ENCODE results near the gene RPL13.

- TF ChIP-seq, protein P1, sequence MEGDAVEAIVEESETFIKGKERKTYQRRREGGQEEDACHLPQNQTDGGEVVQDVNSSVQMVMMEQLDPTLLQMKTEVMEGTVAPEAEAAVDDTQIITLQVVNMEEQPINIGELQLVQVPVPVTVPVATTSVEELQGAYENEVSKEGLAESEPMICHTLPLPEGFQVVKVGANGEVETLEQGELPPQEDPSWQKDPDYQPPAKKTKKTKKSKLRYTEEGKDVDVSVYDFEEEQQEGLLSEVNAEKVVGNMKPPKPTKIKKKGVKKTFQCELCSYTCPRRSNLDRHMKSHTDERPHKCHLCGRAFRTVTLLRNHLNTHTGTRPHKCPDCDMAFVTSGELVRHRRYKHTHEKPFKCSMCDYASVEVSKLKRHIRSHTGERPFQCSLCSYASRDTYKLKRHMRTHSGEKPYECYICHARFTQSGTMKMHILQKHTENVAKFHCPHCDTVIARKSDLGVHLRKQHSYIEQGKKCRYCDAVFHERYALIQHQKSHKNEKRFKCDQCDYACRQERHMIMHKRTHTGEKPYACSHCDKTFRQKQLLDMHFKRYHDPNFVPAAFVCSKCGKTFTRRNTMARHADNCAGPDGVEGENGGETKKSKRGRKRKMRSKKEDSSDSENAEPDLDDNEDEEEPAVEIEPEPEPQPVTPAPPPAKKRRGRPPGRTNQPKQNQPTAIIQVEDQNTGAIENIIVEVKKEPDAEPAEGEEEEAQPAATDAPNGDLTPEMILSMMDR (IDR thresholded peaks at IDR 0.05; ENCODE audit: insufficient read depth, low read length, poor library complexity, severe bottlenecking) = no peak
- TF ChIP-seq EZH2phosphoT487 (conservative IDR thresholded peaks at IDR 0.05; ENCODE audit: low read length) = no peak
Observed at GRCh38 chr16:89582614-89583196, 22.2 kb downstream of the RPL13 start.

All from SU-DHL-6 (cell line).